HG03432 (cell line): Measurements from ENCODE around the gene NFASC.

Experiments used
- ATAC-seq: cut with Tn5 transposase; IDR thresholded peaks from one replicate; pipeline ENCODE4 v1.9.1; 2021; ENCODE audit warnings: mild to moderate bottlenecking, moderate library complexity; ENCODE audit not compliant: unreplicated experiment

Gene NFASC

GRCh38 chr1:204887846-204888245 is 17.2 kb downstream of the NFASC start:
- no peak for ATAC-seq

GRCh38 chr1:204888294-204888693 is 17.6 kb downstream of the NFASC start:
- no peak for ATAC-seq

DNA sequence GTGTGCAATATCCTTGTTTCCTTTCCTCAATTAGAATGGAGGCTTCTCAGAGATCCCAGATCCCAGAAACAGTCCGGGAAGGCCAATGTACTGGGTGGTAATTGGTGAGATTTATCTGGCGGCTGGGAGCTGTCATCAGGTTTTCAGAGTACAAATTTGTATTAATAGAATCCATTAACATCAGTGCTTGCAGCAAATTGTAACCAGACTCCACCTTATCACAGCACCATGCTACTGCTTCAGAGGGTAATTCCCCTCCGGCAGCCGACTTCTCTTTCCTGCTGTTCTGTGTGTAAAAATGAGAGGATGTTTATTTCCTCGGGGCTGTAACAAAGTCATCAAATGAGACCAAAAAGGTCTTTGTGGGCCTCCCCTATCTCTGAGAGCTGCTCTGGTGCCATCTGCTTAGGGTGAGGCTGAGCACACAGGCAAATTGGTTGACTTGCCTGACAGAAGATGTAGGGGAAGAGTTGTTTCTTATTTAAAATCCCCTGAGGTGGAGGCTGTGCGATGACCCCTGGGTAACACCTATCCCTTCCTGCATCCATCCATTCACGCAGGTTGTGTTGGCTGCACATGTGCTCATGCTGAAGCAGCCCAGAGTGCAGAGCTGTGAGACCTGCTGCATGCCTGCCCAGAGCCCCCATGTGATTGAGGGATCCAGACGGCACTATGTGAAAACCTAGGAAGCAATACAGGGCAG is 19.2 kb downstream of the NFASC start:
- no peak for ATAC-seq

DNA sequence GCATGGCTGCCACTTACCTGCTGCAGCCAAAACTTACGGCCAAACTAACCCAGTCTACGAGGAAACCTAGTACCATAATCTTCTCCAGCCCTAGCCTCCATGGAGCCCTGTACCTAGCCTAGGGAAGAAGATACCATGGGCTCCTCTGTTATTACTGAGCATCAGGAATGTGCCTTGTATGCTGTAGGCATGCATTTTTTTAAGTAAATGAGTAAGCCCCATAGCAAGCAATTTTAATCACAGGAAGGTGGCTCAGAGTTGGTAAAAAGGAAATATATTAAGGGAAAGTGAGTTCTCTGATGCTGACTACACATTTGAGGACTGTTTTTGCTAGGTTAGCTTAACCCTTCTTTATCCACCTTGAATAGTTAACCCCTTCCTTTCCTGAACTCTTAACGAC is 21.2 kb downstream of the NFASC start:
- no peak for ATAC-seq

GRCh38 chr1:204894031-204894430 is 23.4 kb downstream of the NFASC start:
- ATAC-seq, result no peak

DNA sequence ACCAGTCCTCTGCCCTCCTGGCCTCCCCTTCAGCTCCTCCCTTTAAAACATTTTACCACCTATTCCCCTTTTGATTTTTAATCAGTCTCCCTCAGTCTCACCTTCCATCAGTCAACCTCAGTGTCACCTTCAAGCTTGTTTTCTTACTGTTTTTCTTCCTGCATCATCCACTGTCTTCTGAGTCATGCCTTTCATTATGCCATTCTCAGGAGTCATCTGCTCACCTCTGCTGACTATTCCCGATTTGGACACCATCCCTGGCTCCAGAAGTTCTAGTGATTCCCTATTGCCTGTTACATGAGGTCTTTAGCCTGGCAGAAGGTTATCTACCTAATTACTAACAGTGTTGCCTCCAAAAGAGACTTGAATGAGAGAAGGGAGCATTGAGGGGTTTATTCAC is 23.9 kb downstream of the NFASC start:
- ATAC-seq, result no peak

DNA sequence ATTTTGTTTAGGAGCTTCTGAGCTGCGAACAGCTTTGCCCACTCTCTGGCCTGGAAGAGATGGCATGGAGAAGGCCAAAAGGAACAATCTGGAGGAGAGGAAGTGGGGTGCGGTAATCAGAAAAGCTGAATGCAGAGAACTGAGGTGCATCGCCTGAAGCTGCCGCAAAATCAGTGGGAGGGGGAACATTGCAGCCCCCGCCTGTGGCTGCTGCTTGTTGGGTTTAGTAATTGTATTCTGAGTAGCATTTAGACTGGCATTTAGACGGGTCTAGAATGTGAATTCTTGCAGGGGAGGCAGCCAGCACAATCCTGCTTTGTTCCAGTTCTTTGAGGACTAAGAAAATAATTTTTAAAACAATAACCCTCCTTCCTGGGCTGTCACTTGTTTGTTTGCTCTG is 25.4 kb downstream of the NFASC start:
- ATAC-seq, result no peak

GRCh38 chr1:204896787-204897469 is 26.3 kb downstream of the NFASC start:
- ATAC-seq, result no peak

DNA sequence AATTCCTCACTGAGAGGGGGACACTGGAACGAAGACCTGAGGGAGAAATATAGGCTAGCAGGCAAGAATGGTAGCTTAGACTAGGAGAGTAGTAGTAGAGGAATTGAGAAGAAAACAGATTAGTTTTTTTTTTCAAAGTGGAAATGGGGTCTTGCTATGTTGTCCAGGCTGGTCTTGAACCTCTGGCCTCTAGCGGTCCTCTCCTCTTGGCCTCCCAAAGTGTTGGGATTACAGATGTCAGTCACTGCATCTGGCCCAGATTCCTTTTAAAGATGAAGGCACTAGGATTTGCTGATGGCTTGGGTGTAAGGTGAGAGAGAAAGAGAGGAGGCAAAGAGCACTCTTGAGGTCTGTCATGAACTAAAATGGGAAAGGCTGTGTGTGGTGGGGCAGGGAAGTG is 30.1 kb downstream of the NFASC start:
- no peak for ATAC-seq

DNA sequence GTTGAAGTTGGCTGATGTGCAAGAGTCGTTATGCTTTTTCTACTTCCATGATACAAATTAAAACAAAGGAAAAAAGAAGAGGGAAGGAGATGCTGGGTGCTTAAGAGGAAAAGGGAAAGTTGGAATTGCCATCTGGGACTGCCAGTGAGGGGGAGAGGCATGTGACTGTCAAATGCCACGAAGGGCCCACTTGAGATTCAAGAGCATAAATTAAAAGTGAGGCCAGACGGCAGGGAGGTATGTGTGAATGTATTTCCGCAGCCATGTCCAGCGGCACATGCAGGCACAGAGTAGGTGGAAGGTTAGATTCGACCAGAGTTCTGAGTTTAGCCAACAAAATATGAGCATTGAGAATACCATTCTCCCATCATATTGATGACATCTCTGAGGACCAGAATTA is 32.0 kb downstream of the NFASC start:
- no peak for ATAC-seq

GRCh38 chr1:204904228-204904810 is 33.7 kb downstream of the NFASC start:
- ATAC-seq, result no peak

DNA sequence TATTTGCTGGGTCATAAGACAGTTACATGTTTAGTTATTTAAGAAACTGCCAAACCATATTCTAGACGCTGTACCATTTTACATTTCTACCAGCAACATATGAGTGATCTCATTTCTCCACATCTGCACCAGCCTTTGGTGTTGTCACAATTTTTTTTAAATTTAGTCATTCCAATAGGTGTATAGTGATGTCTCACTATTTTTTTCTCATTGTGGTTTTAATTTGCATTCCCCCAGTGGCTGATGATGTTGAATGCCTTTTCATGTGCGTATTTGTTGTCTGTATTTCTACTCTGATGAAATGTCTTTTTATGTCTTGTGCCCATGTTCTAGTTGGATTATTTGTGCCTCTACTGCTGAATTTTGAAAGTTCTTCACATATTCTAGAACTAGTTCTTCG is 38.4 kb downstream of the NFASC start:
- ATAC-seq, result no peak

GRCh38 chr1:204915861-204916495 is 45.3 kb downstream of the NFASC start:
- ATAC-seq, result no peak

- no peak for ATAC-seq
Measured at GRCh38 chr1:204917802-204918201, 47.1 kb downstream of the NFASC start.

- ATAC-seq, result no peak
Measured at GRCh38 chr1:204920511-204920910, 49.8 kb downstream of the NFASC start.

DNA sequence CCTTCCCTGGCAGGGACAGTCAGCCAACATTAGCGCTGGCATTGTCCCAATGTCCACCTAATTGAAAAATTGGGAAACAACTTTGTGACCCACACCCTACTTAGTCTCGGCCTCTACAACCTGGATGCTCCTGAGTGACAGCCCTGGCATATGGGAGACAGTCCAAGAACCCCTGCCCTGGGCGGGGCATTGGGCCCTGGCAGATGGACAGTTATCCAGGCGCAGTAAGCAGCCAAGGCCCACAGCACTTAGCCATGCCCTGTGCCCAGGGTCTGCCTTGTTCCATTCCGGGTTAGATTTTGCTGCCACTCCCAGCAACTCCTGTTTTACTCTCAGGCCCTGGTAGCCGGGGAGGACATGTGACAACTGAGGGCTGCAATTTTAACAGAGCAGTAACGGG is 50.3 kb downstream of the NFASC start:
- ATAC-seq, result no peak

- ATAC-seq, result no peak
Measured at GRCh38 chr1:204921855-204922516, 51.3 kb downstream of the NFASC start.

GRCh38 chr1:204923201-204923600 is 52.5 kb downstream of the NFASC start:
- no peak for ATAC-seq

GRCh38 chr1:204923626-204924012 is 53.0 kb downstream of the NFASC start:
- ATAC-seq, result no peak

- no peak for ATAC-seq
Measured at GRCh38 chr1:204924013-204924759, 53.5 kb downstream of the NFASC start.

- no peak for ATAC-seq
Measured at GRCh38 chr1:204925701-204926100, 55.0 kb downstream of the NFASC start.
